SK-N-SH treated with all-trans-retinoic acid at 6 μM for 48 hours (cell line): ENCODE measurements around the gene PODXL.

Experiments
- ATAC-seq: fragments of 200-7000 bp; cut with Tn5 transposase; 3 replicates; pipeline ENCODE4 v1.9.1; 2020; ENCODE audit warnings: mild to moderate bottlenecking, moderate library complexity
- ARNTL ChIP-seq: fragments of 450-650 bp; formaldehyde crosslinking; IDR thresholded peaks from 2 replicates; pipeline ENCODE4 v1.5.0; 2020; ENCODE audit warnings: low read depth, mild to moderate bottlenecking, moderate library complexity, borderline replicate concordance
- BACH2 ChIP-seq: fragments of 250-450 bp; sonication (Bioruptor Pico); IDR thresholded peaks from 2 replicates; pipeline ENCODE4 v1.9.0; 2021; ENCODE audit warnings: mild to moderate bottlenecking, borderline replicate concordance
- CSDC2 ChIP-seq: fragments of 250-450 bp; sonication (Bioruptor Pico); IDR thresholded peaks from 2 replicates; pipeline ENCODE4 v1.5.0; 2020; ENCODE audit warnings: mild to moderate bottlenecking, moderate library complexity
- ESRRG ChIP-seq: fragments of 250-450 bp; sonication (Bioruptor Pico); IDR thresholded peaks from 2 replicates; pipeline ENCODE4 v1.6.1; 2021; ENCODE audit warnings: mild to moderate bottlenecking
- GLIS3 ChIP-seq: fragments of 250-450 bp; sonication (Bioruptor Pico); IDR thresholded peaks from 2 replicates; pipeline ENCODE4 v1.5.0; 2020; ENCODE audit warnings: mild to moderate bottlenecking, moderate library complexity
- ISL1 ChIP-seq: fragments of 250-450 bp; sonication (Bioruptor Pico); IDR thresholded peaks from 2 replicates; pipeline ENCODE4 v2.1.2; 2022; ENCODE audit warnings: mild to moderate bottlenecking, moderate library complexity
- OSR1 ChIP-seq: fragments of 250-450 bp; sonication (Bioruptor Pico); IDR thresholded peaks from 2 replicates; pipeline ENCODE4 v1.8.0; 2022; ENCODE audit warnings: moderate library complexity, mild to moderate bottlenecking, inconsistent platforms
- PATZ1 ChIP-seq: fragments of 250-450 bp; sonication (Bioruptor Pico); IDR thresholded peaks from 2 replicates; pipeline ENCODE4 v1.8.0; 2020; ENCODE audit warnings: mild to moderate bottlenecking, moderate library complexity, borderline replicate concordance
- POU6F1 ChIP-seq: fragments of 250-450 bp; sonication (Bioruptor Pico); IDR thresholded peaks from 2 replicates; pipeline ENCODE4 v1.8.0; 2021; ENCODE audit warnings: low read depth, mild to moderate bottlenecking, moderate library complexity, borderline replicate concordance
- RARB ChIP-seq: fragments of 250-450 bp; sonication (Bioruptor Pico); IDR thresholded peaks from 2 replicates; pipeline ENCODE4 v1.8.0; 2021; ENCODE audit warnings: mild to moderate bottlenecking, moderate library complexity
- SNAI2 ChIP-seq: fragments of 250-450 bp; sonication (Bioruptor Pico); IDR thresholded peaks from 2 replicates; pipeline ENCODE4 v1.5.0; 2020; ENCODE audit warnings: mild to moderate bottlenecking, moderate library complexity
- TCF4 ChIP-seq: fragments of 250-450 bp; sonication (Bioruptor Pico); IDR thresholded peaks from 2 replicates; pipeline ENCODE4 v1.8.0; 2021; ENCODE audit warnings: mild to moderate bottlenecking, moderate library complexity, borderline replicate concordance
- TOX ChIP-seq: fragments of 250-450 bp; sonication (Bioruptor Pico); IDR thresholded peaks from 2 replicates; pipeline ENCODE4 v1.8.0; 2021; ENCODE audit warnings: mild to moderate bottlenecking, moderate library complexity, borderline replicate concordance
- ZFP3 ChIP-seq: fragments of 250-450 bp; sonication (Bioruptor Pico); IDR thresholded peaks from 2 replicates; pipeline ENCODE4 v1.5.0; 2020; ENCODE audit warnings: mild to moderate bottlenecking, moderate library complexity
- ZFP30 ChIP-seq: fragments of 450-650 bp; formaldehyde crosslinking; IDR thresholded peaks from 2 replicates; pipeline ENCODE4 v1.5.0; 2022; ENCODE audit warnings: mild to moderate bottlenecking, moderate library complexity
- ZNF565 ChIP-seq: fragments of 450-650 bp; formaldehyde crosslinking; conservative IDR thresholded peaks from 2 replicates; pipeline ENCODE4 v1.5.0; 2020; ENCODE audit warnings: low read depth, mild to moderate bottlenecking, moderate library complexity
- ZNF70 ChIP-seq: fragments of 450-650 bp; formaldehyde crosslinking; IDR thresholded peaks from 2 replicates; pipeline ENCODE4 v1.5.0; 2020; ENCODE audit warnings: mild to moderate bottlenecking, moderate library complexity
- ZNF8 ChIP-seq: fragments of 450-650 bp; formaldehyde crosslinking; IDR thresholded peaks from 2 replicates; pipeline ENCODE4 v1.5.0; 2020; ENCODE audit warnings: mild to moderate bottlenecking, moderate library complexity
- TF ChIP-seq, protein P1 (sequence below): fragments of 250-450 bp; sonication (Bioruptor Pico); IDR thresholded peaks from 2 replicates; pipeline ENCODE4 v1.5.0; 2020; ENCODE audit warnings: mild to moderate bottlenecking, moderate library complexity
- TF ChIP-seq, protein P2 (sequence below): fragments of 250-450 bp; sonication (Bioruptor Pico); IDR thresholded peaks from 2 replicates; pipeline ENCODE4 v1.5.1; 2021; ENCODE audit warnings: mild to moderate bottlenecking, moderate library complexity
- TF ChIP-seq, protein P3 (sequence below): fragments of 250-450 bp; sonication (Bioruptor Pico); IDR thresholded peaks from 2 replicates; pipeline ENCODE4 v1.5.1; 2020; ENCODE audit warnings: low read depth, mild to moderate bottlenecking, moderate library complexity

The PODXL gene

GRCh38 chr7:131530137-131530536 is 26.3 kb downstream of the PODXL start:
- ATAC-seq: no peak
- no peak for TF ChIP-seq TOX (CRISPR knock-in tag)
- no peak for TF ChIP-seq ZFP30
- no peak for TF ChIP-seq GLIS3 (CRISPR knock-in tag)
- TF ChIP-seq, protein P1, sequence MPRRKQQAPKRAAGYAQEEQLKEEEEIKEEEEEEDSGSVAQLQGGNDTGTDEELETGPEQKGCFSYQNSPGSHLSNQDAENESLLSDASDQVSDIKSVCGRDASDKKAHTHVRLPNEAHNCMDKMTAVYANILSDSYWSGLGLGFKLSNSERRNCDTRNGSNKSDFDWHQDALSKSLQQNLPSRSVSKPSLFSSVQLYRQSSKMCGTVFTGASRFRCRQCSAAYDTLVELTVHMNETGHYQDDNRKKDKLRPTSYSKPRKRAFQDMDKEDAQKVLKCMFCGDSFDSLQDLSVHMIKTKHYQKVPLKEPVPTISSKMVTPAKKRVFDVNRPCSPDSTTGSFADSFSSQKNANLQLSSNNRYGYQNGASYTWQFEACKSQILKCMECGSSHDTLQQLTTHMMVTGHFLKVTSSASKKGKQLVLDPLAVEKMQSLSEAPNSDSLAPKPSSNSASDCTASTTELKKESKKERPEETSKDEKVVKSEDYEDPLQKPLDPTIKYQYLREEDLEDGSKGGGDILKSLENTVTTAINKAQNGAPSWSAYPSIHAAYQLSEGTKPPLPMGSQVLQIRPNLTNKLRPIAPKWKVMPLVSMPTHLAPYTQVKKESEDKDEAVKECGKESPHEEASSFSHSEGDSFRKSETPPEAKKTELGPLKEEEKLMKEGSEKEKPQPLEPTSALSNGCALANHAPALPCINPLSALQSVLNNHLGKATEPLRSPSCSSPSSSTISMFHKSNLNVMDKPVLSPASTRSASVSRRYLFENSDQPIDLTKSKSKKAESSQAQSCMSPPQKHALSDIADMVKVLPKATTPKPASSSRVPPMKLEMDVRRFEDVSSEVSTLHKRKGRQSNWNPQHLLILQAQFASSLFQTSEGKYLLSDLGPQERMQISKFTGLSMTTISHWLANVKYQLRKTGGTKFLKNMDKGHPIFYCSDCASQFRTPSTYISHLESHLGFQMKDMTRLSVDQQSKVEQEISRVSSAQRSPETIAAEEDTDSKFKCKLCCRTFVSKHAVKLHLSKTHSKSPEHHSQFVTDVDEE (CRISPR knock-in tag): no peak
- TF ChIP-seq, all 23 proteins: peak for 0

DNA sequence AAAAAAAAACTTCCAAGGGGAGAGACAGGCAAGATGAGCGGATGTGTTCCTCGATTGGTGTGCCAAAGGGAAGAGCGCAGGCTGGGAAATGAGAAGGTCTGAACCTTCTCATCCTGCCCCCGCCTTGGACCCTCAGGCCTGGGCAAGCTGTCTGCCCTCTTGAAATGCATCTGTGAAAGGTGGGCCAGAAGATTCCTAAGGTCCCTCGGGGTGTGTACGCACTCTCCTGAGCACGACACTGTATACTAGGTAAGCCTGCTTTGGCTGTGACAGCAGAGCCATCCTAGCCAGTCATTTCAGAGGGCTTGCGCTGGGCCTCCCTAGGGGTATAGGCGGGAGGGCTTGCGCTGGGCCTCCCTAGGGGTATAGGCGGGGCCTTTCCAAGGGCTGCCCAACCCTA is 26.8 kb downstream of the PODXL start:
- TF ChIP-seq BACH2 (CRISPR knock-in tag) (no peak), ISL1 (CRISPR knock-in tag) (no peak), SNAI2 (no peak), ARNTL (CRISPR knock-in tag) (no peak), RARB (CRISPR knock-in tag) (no peak), ZFP3 (no peak), ZNF8 (no peak), OSR1 (no peak), ESRRG (CRISPR knock-in tag) (no peak), TCF4 (CRISPR knock-in tag) (no peak), PATZ1 (CRISPR knock-in tag) (no peak), GLIS3 (CRISPR knock-in tag) (no peak), ZFP30 (no peak), ZNF70 (no peak), POU6F1 (CRISPR knock-in tag) (no peak), ZNF565 (CRISPR knock-in tag) (no peak), CSDC2 (no peak)
- TF ChIP-seq, protein P2, sequence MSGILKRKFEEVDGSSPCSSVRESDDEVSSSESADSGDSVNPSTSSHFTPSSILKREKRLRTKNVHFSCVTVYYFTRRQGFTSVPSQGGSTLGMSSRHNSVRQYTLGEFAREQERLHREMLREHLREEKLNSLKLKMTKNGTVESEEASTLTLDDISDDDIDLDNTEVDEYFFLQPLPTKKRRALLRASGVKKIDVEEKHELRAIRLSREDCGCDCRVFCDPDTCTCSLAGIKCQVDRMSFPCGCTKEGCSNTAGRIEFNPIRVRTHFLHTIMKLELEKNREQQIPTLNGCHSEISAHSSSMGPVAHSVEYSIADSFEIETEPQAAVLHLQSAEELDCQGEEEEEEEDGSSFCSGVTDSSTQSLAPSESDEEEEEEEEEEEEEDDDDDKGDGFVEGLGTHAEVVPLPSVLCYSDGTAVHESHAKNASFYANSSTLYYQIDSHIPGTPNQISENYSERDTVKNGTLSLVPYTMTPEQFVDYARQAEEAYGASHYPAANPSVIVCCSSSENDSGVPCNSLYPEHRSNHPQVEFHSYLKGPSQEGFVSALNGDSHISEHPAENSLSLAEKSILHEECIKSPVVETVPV (CRISPR knock-in tag): no peak
- TF ChIP-seq, protein P3, sequence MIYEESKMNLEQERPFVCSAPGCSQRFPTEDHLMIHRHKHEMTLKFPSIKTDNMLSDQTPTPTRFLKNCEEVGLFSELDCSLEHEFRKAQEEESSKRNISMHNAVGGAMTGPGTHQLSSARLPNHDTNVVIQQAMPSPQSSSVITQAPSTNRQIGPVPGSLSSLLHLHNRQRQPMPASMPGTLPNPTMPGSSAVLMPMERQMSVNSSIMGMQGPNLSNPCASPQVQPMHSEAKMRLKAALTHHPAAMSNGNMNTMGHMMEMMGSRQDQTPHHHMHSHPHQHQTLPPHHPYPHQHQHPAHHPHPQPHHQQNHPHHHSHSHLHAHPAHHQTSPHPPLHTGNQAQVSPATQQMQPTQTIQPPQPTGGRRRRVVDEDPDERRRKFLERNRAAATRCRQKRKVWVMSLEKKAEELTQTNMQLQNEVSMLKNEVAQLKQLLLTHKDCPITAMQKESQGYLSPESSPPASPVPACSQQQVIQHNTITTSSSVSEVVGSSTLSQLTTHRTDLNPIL (CRISPR knock-in tag): no peak
- TF ChIP-seq, protein P1 (CRISPR knock-in tag): no peak
- ATAC-seq: no peak; the same call in 2 of the 3 replicates
